ENCODE data around the gene ELF1. TPM values are rescaled to one million over a fixed set of nuclear protein-coding genes. Genes with fewer than 3 reads are reported as not detected.

ELF1 gene
- total and polyA plus RNA-seq, 2 donors (not counting 3 experiments of a cell fraction or from before 2014, with no cell fraction given) = 31.8 to 61.2 TPM

GRCh38 chr13:40897053-40897452 lies 122.1 kb downstream of the ELF1 start:
- POLR2A ChIA-PET = no interaction called here
- dilution Hi-C loops (cut with MboI; ENCODE audit: extremely low pct_ligation_motif_present, low sequenced_read_pairs) = no loop called here
- no peak overlapping the region for H3K4me3 ChIP-seq (replicated peaks in 1 of 3; ENCODE audit: insufficient read depth in 1 of 3, low read depth in 1 of 3, low read length in 3 of 3)

More at GRCh38 chr13:40897053-40897452, 122.1 kb downstream of the ELF1 start:
- Histone ChIP-seq H2AFZ (ENCODE audit: low read depth, low read length) (no peak overlapping the region), H3K4me1 (ENCODE audit: control insufficient read depth, extremely low read depth, insufficient read depth, low read length) (no peaks in the 10 kb centered on the region), H3K4me2 (ENCODE audit: insufficient read depth, low read length) (no peak overlapping the region), H3K9ac (replicated peaks; ENCODE audit: extremely low read depth, insufficient read depth, low read length) (no peak overlapping the region), H3K27me3 (ENCODE audit: control insufficient read depth in 2 of 2, insufficient read depth in 2 of 2, low read length in 2 of 2) (no peaks in the 10 kb centered on the region), H3K9me1 (replicated peaks; ENCODE audit: control insufficient read depth, extremely low read depth, insufficient read depth, low read length) (no peaks in the 10 kb centered on the region), H3K27ac (ENCODE audit: insufficient read depth, low read depth, low read length) (no peak overlapping the region), H4K20me1 (replicated peaks; ENCODE audit: control insufficient read depth, extremely low read depth, insufficient read depth, low read length) (no peaks in the 10 kb centered on the region), H3K79me2 (ENCODE audit: control insufficient read depth, insufficient read depth, low read length) (no peaks in the 10 kb centered on the region), H3K9me3 (replicated peaks; ENCODE audit: control insufficient read depth, insufficient read depth, low read length) (no peaks in the 10 kb centered on the region), H3K36me3 (ENCODE audit: control insufficient read depth in 2 of 2, extremely low read depth in 1 of 2, insufficient read depth in 2 of 2, low read length in 2 of 2) (no peaks in the 10 kb centered on the region)
- FAIRE-seq (no peak), DNase-seq (ENCODE audit: low read depth, low spot score) (no peak)
- BruUV-seq (replicated peaks) = no TSS peak
- CTCF ChIA-PET = interaction anchor here (0.8 to 1.3 kb wide), 2 partner anchors 24 to 106 kb away, joined by 3 read pairs; no protein-coding TSS in a partner anchor
- intact Hi-C loops (cut with micrococcal nuclease) = no loop called here
- TF ChIP-seq EZH2 (IDR thresholded peaks at IDR 0.05; ENCODE audit: borderline replicate concordance, low read depth, low read length, severe bottlenecking) (no peak), POLR2AphosphoS5 (IDR thresholded peaks at IDR 0.05; ENCODE audit: insufficient read depth, low read depth, low read length) (no peak), MYC (IDR thresholded peaks at IDR 0.05; ENCODE audit: low read depth, low read length) (no peak), JUN (IDR thresholded peaks at IDR 0.05; ENCODE audit: borderline replicate concordance, insufficient read depth, insufficient read length, low read depth) (no peak), POLR2A (IDR thresholded peaks at IDR 0.05; ENCODE audit: low read depth, low read length) (no peak), FOS (IDR thresholded peaks at IDR 0.05; ENCODE audit: borderline replicate concordance, insufficient read depth, low read length) (no peak), GATA2 (IDR thresholded peaks at IDR 0.05; ENCODE audit: insufficient read depth, insufficient read length, low read depth, low read length) (no peak)
- TF ChIP-seq, protein P1, sequence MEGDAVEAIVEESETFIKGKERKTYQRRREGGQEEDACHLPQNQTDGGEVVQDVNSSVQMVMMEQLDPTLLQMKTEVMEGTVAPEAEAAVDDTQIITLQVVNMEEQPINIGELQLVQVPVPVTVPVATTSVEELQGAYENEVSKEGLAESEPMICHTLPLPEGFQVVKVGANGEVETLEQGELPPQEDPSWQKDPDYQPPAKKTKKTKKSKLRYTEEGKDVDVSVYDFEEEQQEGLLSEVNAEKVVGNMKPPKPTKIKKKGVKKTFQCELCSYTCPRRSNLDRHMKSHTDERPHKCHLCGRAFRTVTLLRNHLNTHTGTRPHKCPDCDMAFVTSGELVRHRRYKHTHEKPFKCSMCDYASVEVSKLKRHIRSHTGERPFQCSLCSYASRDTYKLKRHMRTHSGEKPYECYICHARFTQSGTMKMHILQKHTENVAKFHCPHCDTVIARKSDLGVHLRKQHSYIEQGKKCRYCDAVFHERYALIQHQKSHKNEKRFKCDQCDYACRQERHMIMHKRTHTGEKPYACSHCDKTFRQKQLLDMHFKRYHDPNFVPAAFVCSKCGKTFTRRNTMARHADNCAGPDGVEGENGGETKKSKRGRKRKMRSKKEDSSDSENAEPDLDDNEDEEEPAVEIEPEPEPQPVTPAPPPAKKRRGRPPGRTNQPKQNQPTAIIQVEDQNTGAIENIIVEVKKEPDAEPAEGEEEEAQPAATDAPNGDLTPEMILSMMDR (IDR thresholded peaks at IDR 0.05; ENCODE audit: extremely low read depth in 1 of 2, insufficient read depth in 1 of 2, low read depth in 1 of 2, low read length in 2 of 2) = no peak
- TF ChIP-seq, protein P2, sequence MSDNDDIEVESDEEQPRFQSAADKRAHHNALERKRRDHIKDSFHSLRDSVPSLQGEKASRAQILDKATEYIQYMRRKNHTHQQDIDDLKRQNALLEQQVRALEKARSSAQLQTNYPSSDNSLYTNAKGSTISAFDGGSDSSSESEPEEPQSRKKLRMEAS (IDR thresholded peaks at IDR 0.05; ENCODE audit: insufficient read depth, insufficient read length) = no peak
